ENCODE measurements around the gene NUAK1.

The NUAK1 gene

GRCh38 chr12:106089935-106090334 lies 48.8 kb downstream of the NUAK1 start:
- in situ Hi-C loops (cut with HindIII; ENCODE audit: low sequenced_read_pairs) = loop anchor here (5.0 kb wide), 1 partner anchor 68 kb away; no protein-coding TSS in a partner anchor

- in situ Hi-C loops (cut with HindIII; ENCODE audit: low sequenced_read_pairs) = no loop called here
Measured at GRCh38 chr12:106088811-106089485, 49.8 kb downstream of the NUAK1 start.

DNA sequence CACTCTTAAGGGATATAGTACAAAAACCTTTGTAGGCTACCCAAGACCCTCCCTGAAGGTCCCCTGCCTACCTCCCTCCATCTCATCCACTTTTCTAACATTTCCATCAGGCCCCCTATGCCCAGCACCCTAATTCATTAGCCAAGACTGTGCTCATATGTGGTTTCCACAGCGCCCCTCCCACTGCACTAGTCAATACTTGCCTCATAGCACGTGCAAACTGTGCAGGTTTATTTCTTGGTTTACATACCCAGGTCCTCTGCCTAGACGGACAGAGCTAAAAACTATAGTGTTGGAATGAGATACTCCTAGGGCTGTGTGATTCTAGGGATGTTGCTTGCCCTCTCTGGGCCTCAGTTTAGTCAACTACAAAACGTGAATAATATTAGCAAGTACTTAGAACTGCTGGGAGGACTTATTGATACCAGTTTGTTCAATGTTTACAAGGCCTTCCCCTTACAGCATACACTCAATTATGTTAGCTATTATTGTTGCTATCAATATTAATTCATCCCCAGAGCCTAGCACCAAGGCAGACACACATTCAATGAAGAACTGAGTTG lies 50.4 kb downstream of the NUAK1 start:
- in situ Hi-C loops (cut with HindIII; ENCODE audit: low sequenced_read_pairs) = no loop called here

- in situ Hi-C loops (cut with HindIII; ENCODE audit: low sequenced_read_pairs) = no loop called here
Measured at GRCh38 chr12:106086696-106087095, 52.1 kb downstream of the NUAK1 start.

DNA sequence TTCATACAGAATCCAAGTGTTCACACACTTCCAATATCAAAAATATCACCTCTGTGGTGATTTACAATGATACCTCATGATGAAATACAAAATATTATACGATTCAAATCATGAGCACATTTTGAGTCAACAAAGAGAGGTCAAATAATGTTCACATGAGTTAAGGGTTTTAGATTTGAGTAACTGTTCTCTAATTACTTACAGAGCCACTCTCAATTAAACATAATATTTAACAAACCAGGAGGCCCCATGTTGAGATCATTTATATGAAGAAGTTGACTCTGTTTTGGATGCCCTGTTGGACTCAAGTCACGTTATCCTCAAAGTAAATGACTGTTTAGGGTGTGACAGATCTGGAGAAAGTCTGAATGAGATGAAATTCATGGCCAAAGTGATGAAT lies 53.5 kb downstream of the NUAK1 start:
- in situ Hi-C loops (cut with HindIII; ENCODE audit: low sequenced_read_pairs) = no loop called here

- in situ Hi-C loops (cut with HindIII; ENCODE audit: low sequenced_read_pairs) = no loop called here
Measured at GRCh38 chr12:106084759-106085158, 54.0 kb downstream of the NUAK1 start.

- in situ Hi-C loops (cut with HindIII; ENCODE audit: low sequenced_read_pairs) = no loop called here
Measured at GRCh38 chr12:106084014-106084671, 54.6 kb downstream of the NUAK1 start.

GRCh38 chr12:106082216-106083175 lies 56.3 kb downstream of the NUAK1 start:
- in situ Hi-C loops (cut with HindIII; ENCODE audit: low sequenced_read_pairs) = no loop called here

GRCh38 chr12:106081606-106082005 lies 57.1 kb downstream of the NUAK1 start:
- in situ Hi-C loops (cut with HindIII; ENCODE audit: low sequenced_read_pairs) = no loop called here

GRCh38 chr12:106080791-106081170 lies 58.0 kb downstream of the NUAK1 start:
- in situ Hi-C loops (cut with HindIII; ENCODE audit: low sequenced_read_pairs) = no loop called here

DNA sequence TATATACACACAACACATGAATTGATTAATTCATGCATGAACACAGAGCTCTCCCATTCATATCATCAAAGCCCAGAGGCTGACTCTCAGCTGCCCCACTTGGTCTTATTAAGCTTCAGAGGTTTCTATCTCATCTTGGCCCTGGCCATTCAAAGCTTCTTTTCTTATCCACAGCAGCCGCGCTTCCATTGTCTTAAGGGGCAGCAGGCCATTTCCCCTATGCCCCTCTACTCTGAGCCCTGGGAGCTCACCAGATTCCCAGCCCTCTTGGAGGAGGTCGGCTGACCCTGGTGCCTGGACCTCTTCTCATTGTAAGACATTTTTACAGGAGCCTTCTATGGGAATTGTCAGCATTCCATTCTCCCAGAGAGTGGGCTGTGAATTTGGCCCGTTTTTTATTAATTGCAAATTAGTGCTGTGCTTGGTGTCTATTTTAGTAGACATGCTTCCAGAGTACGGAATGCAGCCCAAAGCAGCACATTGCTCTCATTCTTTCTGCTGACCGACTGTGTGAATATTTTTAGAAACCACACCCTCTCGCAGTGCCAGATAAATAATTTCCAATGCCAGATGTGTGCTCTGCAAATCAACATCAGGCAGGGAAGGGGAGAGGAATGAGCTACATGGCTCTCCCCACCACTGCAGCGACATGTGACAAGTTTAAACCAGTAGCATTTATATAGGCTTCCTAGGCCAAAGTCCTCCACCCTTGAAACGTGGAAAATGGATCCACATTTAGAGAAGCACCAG lies 58.5 kb downstream of the NUAK1 start:
- in situ Hi-C loops (cut with HindIII; ENCODE audit: low sequenced_read_pairs) = no loop called here

DNA sequence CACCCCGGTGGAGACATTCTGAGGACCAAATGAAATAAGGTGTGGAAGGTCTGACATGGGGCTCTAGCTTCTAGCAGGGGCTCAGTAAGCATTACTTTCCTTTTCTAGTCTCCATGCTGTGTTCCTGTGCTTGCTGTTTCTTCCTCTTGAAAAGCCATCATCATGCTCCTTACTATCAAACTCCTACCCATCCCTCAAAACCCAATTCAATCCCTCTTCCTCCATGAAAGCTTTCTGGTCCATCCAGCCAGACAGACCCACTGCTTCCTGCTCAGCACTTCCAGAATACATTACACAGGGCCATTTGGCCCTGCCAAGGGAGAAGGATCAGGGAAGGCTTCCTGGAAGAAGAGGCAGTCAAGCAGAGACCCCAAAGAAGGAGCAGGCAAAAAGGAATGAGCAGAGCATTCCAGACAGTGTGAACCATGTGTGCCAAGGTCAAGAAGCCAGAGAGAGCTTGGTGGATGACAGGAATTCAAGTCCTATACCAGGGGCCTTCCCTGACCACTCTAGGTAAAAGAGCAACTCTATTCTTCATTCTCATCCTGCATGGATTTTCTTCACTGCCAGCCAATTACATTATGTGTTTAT lies 59.5 kb downstream of the NUAK1 start:
- in situ Hi-C loops (cut with HindIII; ENCODE audit: low sequenced_read_pairs) = no loop called here

- in situ Hi-C loops (cut with HindIII; ENCODE audit: low sequenced_read_pairs) = no loop called here
Measured at GRCh38 chr12:106078358-106079010, 60.3 kb downstream of the NUAK1 start.

GRCh38 chr12:106074706-106075392 lies 63.9 kb downstream of the NUAK1 start:
- in situ Hi-C loops (cut with HindIII; ENCODE audit: low sequenced_read_pairs) = no loop called here

DNA sequence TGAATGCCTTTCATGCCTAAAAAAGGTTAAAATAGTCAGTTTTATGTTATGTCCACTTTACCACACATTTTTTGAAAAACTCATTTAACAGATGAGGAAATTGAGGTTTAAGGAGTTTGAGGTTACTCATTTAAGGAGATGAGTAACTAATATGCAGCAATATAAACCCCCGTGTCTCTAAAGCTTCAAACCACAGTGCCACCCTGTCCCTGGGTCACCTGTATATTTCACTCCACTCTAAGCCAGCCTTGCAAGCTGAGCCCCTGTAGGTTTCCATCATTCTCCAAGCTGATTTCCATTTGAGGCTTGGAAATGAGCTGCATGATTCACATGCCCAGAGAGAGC lies 64.4 kb downstream of the NUAK1 start:
- in situ Hi-C loops (cut with HindIII; ENCODE audit: low sequenced_read_pairs) = no loop called here

- in situ Hi-C loops (cut with HindIII; ENCODE audit: low sequenced_read_pairs) = no loop called here
Measured at GRCh38 chr12:106073179-106073578, 65.6 kb downstream of the NUAK1 start.

GRCh38 chr12:106072751-106073150 lies 66.0 kb downstream of the NUAK1 start:
- in situ Hi-C loops (cut with HindIII; ENCODE audit: low sequenced_read_pairs) = no loop called here

DNA sequence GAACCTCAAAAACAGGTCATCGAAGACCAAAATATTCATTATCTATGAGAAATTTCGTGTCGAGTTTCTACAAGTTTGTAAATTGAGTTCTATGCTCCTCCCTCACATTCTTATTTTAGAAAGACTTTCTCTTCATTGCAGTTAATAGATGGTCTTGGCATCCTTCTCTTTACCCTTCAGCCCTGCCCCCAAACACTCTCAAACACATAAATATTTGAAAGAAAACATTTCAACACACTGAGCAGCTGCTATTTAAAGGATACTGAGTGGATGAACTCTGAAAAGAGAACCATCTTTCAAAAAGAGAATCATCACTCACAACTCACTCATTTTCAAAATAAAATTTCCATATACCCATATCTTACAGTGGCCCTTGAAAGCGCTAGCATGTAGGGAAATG lies 67.1 kb downstream of the NUAK1 start:
- in situ Hi-C loops (cut with HindIII; ENCODE audit: low sequenced_read_pairs) = no loop called here

GRCh38 chr12:106070611-106071010 lies 68.1 kb downstream of the NUAK1 start:
- in situ Hi-C loops (cut with HindIII; ENCODE audit: low sequenced_read_pairs) = no loop called here

Measured in endothelial cell of hepatic sinusoid (primary cell).